ENCODE data around the gene GABBR2. TPM values are rescaled to one million over a fixed set of nuclear protein-coding genes. Genes with fewer than 3 reads are reported as not detected.

Gene GABBR2
- total RNA-seq, 1 experiment from 2014 or later, result 6.3 TPM

GRCh38 chr9:98479449-98479848, 229.3 kb downstream of the GABBR2 start:
- H3K4me1 ChIP-seq (ENCODE audit: control insufficient read depth, insufficient read depth, low read length), result no peaks in the 10 kb centered on the region
- CTCF ChIA-PET, result no interaction called here
- H3K27ac ChIP-seq (ENCODE audit: low read length), result no peak overlapping the region
- POLR2A ChIA-PET, result no interaction called here
- intact Hi-C loops (cut with micrococcal nuclease; ENCODE audit: unreplicated experiment) (no loop called here), in situ Hi-C loops (cut with HindIII; ENCODE audit: low pct_unique_long_range_greater_than_20kb, low sequenced_read_pairs) (no loop called here)
- no peaks in the 10 kb centered on the region for H3K27me3 ChIP-seq (ENCODE audit: control insufficient read depth, insufficient read depth, low read length)
- TF ChIP-seq TCF7L2 (IDR thresholded peaks at IDR 0.05; ENCODE audit: low read depth, low read length) (no peak), REST (IDR thresholded peaks at IDR 0.05; ENCODE audit: insufficient read depth in 1 of 2, low read depth in 2 of 2, low read length in 1 of 2) (no peak), SIN3A (IDR thresholded peaks at IDR 0.05; ENCODE audit: borderline replicate concordance, insufficient read depth, low read depth, low read length) (no peak), POLR2AphosphoS5 (IDR thresholded peaks at IDR 0.05; ENCODE audit: low read depth, low read length) (no peak), CTCF (IDR thresholded peaks at IDR 0.05) (no peak)
- no TSS peak for BruUV-seq (replicated peaks)
- no peak for ATAC-seq
- no peak for DNase-seq (ENCODE audit: low read depth, low spot score)
- no peak overlapping the region for H3K4me3 ChIP-seq (ENCODE audit: low read depth in 2 of 2, low read length in 2 of 2)
- H3K9me3 ChIP-seq (ENCODE audit: control insufficient read depth, insufficient read depth, low read depth, low read length), result no peaks in the 10 kb centered on the region
- no peaks in the 10 kb centered on the region for H3K36me3 ChIP-seq (ENCODE audit: control insufficient read depth, insufficient read depth, low read length)

GRCh38 chr9:98477884-98478283, 230.9 kb downstream of the GABBR2 start:
- no peaks in the 10 kb centered on the region for H3K27me3 ChIP-seq (ENCODE audit: control insufficient read depth, insufficient read depth, low read length)
- intact Hi-C loops (cut with micrococcal nuclease; ENCODE audit: unreplicated experiment), result no loop called here
- H3K36me3 ChIP-seq (ENCODE audit: control insufficient read depth, insufficient read depth, low read length), result no peaks in the 10 kb centered on the region
- POLR2A ChIA-PET, result no interaction called here
- no peak for TF ChIP-seq SIN3A (IDR thresholded peaks at IDR 0.05; ENCODE audit: borderline replicate concordance, insufficient read depth, low read depth, low read length)
- no peak for TF ChIP-seq TCF7L2 (IDR thresholded peaks at IDR 0.05; ENCODE audit: low read depth, low read length)
- no peak for TF ChIP-seq CTCF (IDR thresholded peaks at IDR 0.05)
- no peak for TF ChIP-seq POLR2AphosphoS5 (IDR thresholded peaks at IDR 0.05; ENCODE audit: low read depth, low read length)
- TF ChIP-seq REST (IDR thresholded peaks at IDR 0.05; ENCODE audit: insufficient read depth in 1 of 2, low read depth in 2 of 2, low read length in 1 of 2), result no peak
- in situ Hi-C loops (cut with HindIII; ENCODE audit: low pct_unique_long_range_greater_than_20kb, low sequenced_read_pairs), result no loop called here
- DNase-seq (ENCODE audit: low read depth, low spot score), result no peak
- no peaks in the 10 kb centered on the region for H3K4me1 ChIP-seq (ENCODE audit: control insufficient read depth, insufficient read depth, low read length)
- H3K9me3 ChIP-seq (ENCODE audit: control insufficient read depth, insufficient read depth, low read depth, low read length), result no peaks in the 10 kb centered on the region
- H3K4me3 ChIP-seq (ENCODE audit: low read depth in 2 of 2, low read length in 2 of 2), result no peak overlapping the region
- H3K27ac ChIP-seq (ENCODE audit: low read length), result no peak overlapping the region
- no TSS peak for BruUV-seq (replicated peaks)
- CTCF ChIA-PET, result no interaction called here
- no peak for ATAC-seq
